WTC11 (cell line): Measurements from ENCODE around the gene WSCD1. TPM values are rescaled to one million over a fixed set of nuclear protein-coding genes. Genes with fewer than 3 reads are reported as not detected.
A peak's percentile ranks its signal among the peaks of the same experiment; 100 is the strongest.

Experiments used
- ATAC-seq: fragments of 200-7000 bp; cut with Tn5 transposase; 2 replicates; pipeline ENCODE4 v1.10.0; 2021; ENCODE audit warnings: mild to moderate bottlenecking, moderate library complexity
- CTCF ChIA-PET: fragments of 300-600 bp; sonication (Branson Sonifier 250); formaldehyde crosslinking; loops from one replicate; lab custom pipeline; 2021; ENCODE audit warnings: antibody characterized with exemption; lab: Charles Lee
- POLR2A ChIA-PET: fragments of 350-600 bp; sonication (Branson Sonifier 250); formaldehyde crosslinking; loops from one replicate; lab custom pipeline; 2021; ENCODE audit warnings: antibody characterized with exemption; lab: Charles Lee
- DNase-seq: peaks from one replicate; pipeline ENCODE4 v3.0.0; 2021; ENCODE audit warnings: low spot score
- H3K27ac Mint-ChIP-seq: 2 replicates; pipeline ENCODE4 v1.8.0; 2021; ENCODE audit warnings: mixed read lengths
- H3K27me3 Mint-ChIP-seq: 2 replicates; pipeline ENCODE4 v1.8.0; 2021; ENCODE audit warnings: low read depth, mild to moderate bottlenecking, moderate library complexity, mixed read lengths
- H3K36me3 Mint-ChIP-seq: 2 replicates; pipeline ENCODE4 v1.8.0; 2021; ENCODE audit warnings: mixed read lengths
- H3K4me1 Mint-ChIP-seq: 2 replicates; pipeline ENCODE4 v1.8.0; 2022; ENCODE audit warnings: mixed read lengths
- H3K4me3 Mint-ChIP-seq: 2 replicates; pipeline ENCODE4 v1.8.0; 2021; ENCODE audit warnings: mild to moderate bottlenecking, moderate library complexity, mixed read lengths
- H3K9me3 Mint-ChIP-seq: 2 replicates; pipeline ENCODE4 v1.8.0; 2021; ENCODE audit warnings: mixed read lengths
- ATF3 ChIP-seq: sonication (generic); formaldehyde crosslinking; conservative IDR thresholded peaks from 2 replicates; pipeline ENCODE4 v1.8.1; 2022; ENCODE audit warnings: mild to moderate bottlenecking, missing genetic modification reagents
- CBFB ChIP-seq: sonication (generic); formaldehyde crosslinking; IDR thresholded peaks from 2 replicates; pipeline ENCODE4 v1.8.1; 2022; ENCODE audit warnings: mild to moderate bottlenecking, low read depth, missing genetic modification reagents
- CTCF ChIP-seq: fragments of 200-600 bp; IDR thresholded peaks from 2 replicates; pipeline ENCODE4 v1.8.0; 2022; ENCODE audit warnings: antibody characterized with exemption
- E2F1 ChIP-seq: sonication (generic); formaldehyde crosslinking; IDR thresholded peaks from 2 replicates; pipeline ENCODE4 v1.8.0; 2022; ENCODE audit warnings: mild to moderate bottlenecking, missing genetic modification reagents
- EMX1 ChIP-seq: fragments of 250-450 bp; sonication (Bioruptor Pico); IDR thresholded peaks from 2 replicates; pipeline ENCODE4 v1.8.0; 2021; ENCODE audit warnings: mild to moderate bottlenecking
- ESRRA ChIP-seq: sonication (generic); formaldehyde crosslinking; IDR thresholded peaks from 2 replicates; pipeline ENCODE4 v1.8.1; 2022; ENCODE audit warnings: mild to moderate bottlenecking, missing genetic modification reagents, borderline replicate concordance
- ETV6 ChIP-seq: sonication (generic); formaldehyde crosslinking; IDR thresholded peaks from 2 replicates; pipeline ENCODE4 v1.8.1; 2022; ENCODE audit warnings: mild to moderate bottlenecking, missing genetic modification reagents
- FOXJ3 ChIP-seq: sonication (generic); formaldehyde crosslinking; IDR thresholded peaks from 2 replicates; pipeline ENCODE4 v1.9.0; 2021; ENCODE audit warnings: missing genetic modification reagents, mild to moderate bottlenecking, borderline replicate concordance
- GTF2I ChIP-seq: fragments of 250-450 bp; sonication (Bioruptor Pico); conservative IDR thresholded peaks from 2 replicates; pipeline ENCODE4 v1.4.0; 2021; ENCODE audit warnings: mild to moderate bottlenecking
- HMGA2 ChIP-seq: fragments of 250-450 bp; sonication (Bioruptor Pico); IDR thresholded peaks from 2 replicates; pipeline ENCODE4 v1.4.0; 2021; ENCODE audit warnings: mild to moderate bottlenecking, moderate library complexity
- JAZF1 ChIP-seq: fragments of 250-450 bp; sonication (Bioruptor Pico); IDR thresholded peaks from 2 replicates; pipeline ENCODE4 v1.9.0; 2021; ENCODE audit warnings: moderate library complexity, mild to moderate bottlenecking, inconsistent platforms
- MXD4 ChIP-seq: fragments of 250-450 bp; sonication (Bioruptor Pico); IDR thresholded peaks from 2 replicates; pipeline ENCODE4 v1.8.0; 2021; ENCODE audit warnings: mild to moderate bottlenecking, moderate library complexity, borderline replicate concordance
- NFATC4 ChIP-seq: fragments of 250-450 bp; sonication (Bioruptor Pico); IDR thresholded peaks from 2 replicates; pipeline ENCODE4 v1.9.0; 2021; ENCODE audit warnings: mild to moderate bottlenecking
- NFYB ChIP-seq: sonication (generic); formaldehyde crosslinking; conservative IDR thresholded peaks from 2 replicates; pipeline ENCODE4 v1.8.0; 2022; ENCODE audit warnings: low read depth, missing genetic modification reagents
- NR2C2 ChIP-seq: sonication (generic); formaldehyde crosslinking; IDR thresholded peaks from 2 replicates; pipeline ENCODE4 v1.8.0; 2022; ENCODE audit warnings: mild to moderate bottlenecking, missing genetic modification reagents
- RELA ChIP-seq: sonication (generic); formaldehyde crosslinking; IDR thresholded peaks from 2 replicates; pipeline ENCODE4 v1.8.1; 2022; ENCODE audit warnings: missing genetic modification reagents, mild to moderate bottlenecking, borderline replicate concordance
- SOX15 ChIP-seq: fragments of 250-450 bp; sonication (Bioruptor Pico); IDR thresholded peaks from 2 replicates; pipeline ENCODE4 v1.9.0; 2021; ENCODE audit warnings: mild to moderate bottlenecking
- TEAD1 ChIP-seq: sonication (generic); formaldehyde crosslinking; IDR thresholded peaks from 2 replicates; pipeline ENCODE4 v1.8.0; 2022; ENCODE audit warnings: mild to moderate bottlenecking, missing genetic modification reagents
- ZBTB21 ChIP-seq: sonication (generic); formaldehyde crosslinking; IDR thresholded peaks from 2 replicates; pipeline ENCODE4 v1.8.1; 2023; ENCODE audit warnings: mild to moderate bottlenecking, missing genetic modification reagents, borderline replicate concordance
- ZMAT4 ChIP-seq: fragments of 250-450 bp; sonication (Bioruptor Pico); IDR thresholded peaks from 2 replicates; pipeline ENCODE4 v1.9.0; 2021; ENCODE audit warnings: mild to moderate bottlenecking
- ZNF416 ChIP-seq: fragments of 250-450 bp; sonication (Bioruptor Pico); IDR thresholded peaks from 2 replicates; pipeline ENCODE4 v1.9.0; 2021; ENCODE audit warnings: mild to moderate bottlenecking, inconsistent platforms
- ZNF425 ChIP-seq: fragments of 250-450 bp; sonication (Bioruptor Pico); conservative IDR thresholded peaks from 2 replicates; pipeline ENCODE4 v1.9.0; 2021; ENCODE audit warnings: mild to moderate bottlenecking
- total RNA-seq: library from RNA; stranded (reverse); gene quantifications from 3 replicates; pipeline ENCODE4 v1.2.3, GENCODE V29; 2021

Gene WSCD1
- total RNA-seq, 1 experiment from 2014 or later, result 57.5 TPM

- H3K9me3 Mint-ChIP-seq, result peaks cover 21% of the 10 kb centered on the region
- H3K36me3 Mint-ChIP-seq, result peaks cover 21% of the 10 kb centered on the region
- CTCF ChIA-PET, result no interaction called here
- POLR2A ChIA-PET, result no interaction called here
- H3K27ac Mint-ChIP-seq, result no peak overlapping the region
- no peak overlapping the region for H3K4me3 Mint-ChIP-seq
- no peak for TF ChIP-seq ZBTB21 (CRISPR knock-in tag)
- no peak for TF ChIP-seq ESRRA (CRISPR knock-in tag)
- TF ChIP-seq NFATC4 (CRISPR knock-in tag), result no peak
- no peak for TF ChIP-seq ZNF416 (CRISPR knock-in tag)
- TF ChIP-seq CTCF, result no peak
- no peak for TF ChIP-seq CBFB (CRISPR knock-in tag)
- peaks cover 5% of the 10 kb centered on the region for H3K27me3 Mint-ChIP-seq
- ATAC-seq (no peak), DNase-seq (no peak)
- H3K4me1 Mint-ChIP-seq, result peaks cover 28% of the 10 kb centered on the region
Measured at GRCh38 chr17:6166492-6167179, 96.5 kb downstream of the WSCD1 start.

- ChIA-PET POLR2A (no interaction called here), CTCF (interaction anchor here (1.0 kb wide), 1 partner anchor 268 kb away, joined by 5 read pairs; no protein-coding TSS in a partner anchor)
Measured at GRCh38 chr17:6168296-6168695, 98.1 kb downstream of the WSCD1 start.

GRCh38 chr17:6170349-6170748, 100.2 kb downstream of the WSCD1 start:
- CTCF ChIA-PET, result no interaction called here
- Mint-ChIP-seq H3K4me1 (peaks cover 28% of the 10 kb centered on the region), H3K27ac (no peak overlapping the region)
- POLR2A ChIA-PET, result interaction anchor here (0.5 kb wide), 1 partner anchor 33 kb away, joined by 5 read pairs; no protein-coding TSS in a partner anchor
- no peak for ATAC-seq
- TF ChIP-seq ETV6 (CRISPR knock-in tag) (no peak), NR2C2 (CRISPR knock-in tag) (no peak)
- TF ChIP-seq, all 79 proteins: peak for 0
- no peak overlapping the region for H3K4me3 Mint-ChIP-seq
- H3K36me3 Mint-ChIP-seq, result peaks cover 22% of the 10 kb centered on the region
- H3K27me3 Mint-ChIP-seq, result peaks cover 5% of the 10 kb centered on the region
- no peak for DNase-seq
- H3K9me3 Mint-ChIP-seq, result peaks cover 23% of the 10 kb centered on the region

More at GRCh38 chr17:6168296-6168695, 98.1 kb downstream of the WSCD1 start:
- H3K27ac Mint-ChIP-seq, result no peak overlapping the region
- no peak for TF ChIP-seq E2F1 (CRISPR knock-in tag)
- TF ChIP-seq EMX1, result no peak
- TF ChIP-seq FOXJ3, result no peak
- no peak for TF ChIP-seq HMGA2 (CRISPR knock-in tag)
- TF ChIP-seq RELA, result no peak
- TF ChIP-seq NFYB (CRISPR knock-in tag), result no peak
- no peak for TF ChIP-seq JAZF1 (CRISPR knock-in tag)
- TF ChIP-seq TEAD1, result no peak
- no peak for TF ChIP-seq SOX15
- DNase-seq (no peak), ATAC-seq (no peak)
- H3K36me3 Mint-ChIP-seq, result peaks cover 22% of the 10 kb centered on the region
- H3K27me3 Mint-ChIP-seq, result peaks cover 5% of the 10 kb centered on the region
- H3K9me3 Mint-ChIP-seq, result peaks cover 23% of the 10 kb centered on the region
- H3K4me1 Mint-ChIP-seq, result peaks cover 31% of the 10 kb centered on the region
- no peak overlapping the region for H3K4me3 Mint-ChIP-seq

GRCh38 chr17:6172642-6173330, 102.6 kb downstream of the WSCD1 start:
- ChIA-PET CTCF (interaction anchor here (0.6 kb wide), 1 partner anchor 582 kb away, joined by 3 read pairs; no protein-coding TSS in a partner anchor), POLR2A (no interaction called here)
- H3K4me3 Mint-ChIP-seq, result no peak overlapping the region
- DNase-seq (no peak), ATAC-seq (no peak)
- H3K27ac Mint-ChIP-seq, result no peak overlapping the region
- H3K27me3 Mint-ChIP-seq, result peaks cover 5% of the 10 kb centered on the region
- peaks cover 28% of the 10 kb centered on the region for H3K4me1 Mint-ChIP-seq
- H3K9me3 Mint-ChIP-seq, result peaks cover 23% of the 10 kb centered on the region
- H3K36me3 Mint-ChIP-seq, result peaks cover 22% of the 10 kb centered on the region
- TF ChIP-seq GTF2I (peak; percentile 81; the same call in 1 of the 2 replicates), ZNF425 (no peak), ZMAT4 (CRISPR knock-in tag) (no peak), ATF3 (CRISPR knock-in tag) (no peak), MXD4 (CRISPR knock-in tag) (no peak)
